Myometrial cell (primary cell): ENCODE results near the gene STIM1. TPM values are rescaled to one million over a fixed set of nuclear protein-coding genes. Genes with fewer than 3 reads are reported as not detected.

Source experiments
- total RNA-seq: library from RNA; depleted of rRNA; stranded (reverse); fragments of >200 nt; gene quantifications from 2 replicates; pipeline ENCODE4 v1.2.3, GENCODE V29; 2015

STIM1 gene
- 16.4 and 19.8 TPM in 2 replicates for total RNA-seq

GRCh38 chr11:3854977-3855807, at the start of gene STIM1:
Gene STIM1, plus strand, starts transcription at chr11:3855664. Its CDS starts 607 bp downstream, at chr11:3856271.

GRCh38 chr11:3807909-3808860, 47.3 kb upstream of the STIM1 start, which contains the start of gene PGAP2:
Gene PGAP2, plus strand, starts transcription at chr11:3808560. Its CDS starts 2,700 bp downstream, at chr11:3811260.

GRCh38 chr11:3840870-3841425, 14.5 kb upstream of the STIM1 start, which contains the start of gene RHOG:
Gene RHOG, minus strand, starts transcription at chr11:3840959. Its CDS starts 12,821 bp downstream, at chr11:3828138.

GRCh38 chr11:4094348-4095291, 239.2 kb downstream of the STIM1 start, which contains the start of gene RRM1:
Gene RRM1, plus strand, starts transcription at chr11:4094799. Its CDS starts 214 bp downstream, at chr11:4095013.

Other genes with a start within 250 kb of the STIM1 start
- not detected in 2 replicates for gene ART5, start 213.7 kb upstream of the STIM1 start, total RNA-seq
- not detected in 2 replicates for gene ART1, start 210.5 kb upstream of the STIM1 start, total RNA-seq
- 0.71 TPM in 1 of 2 replicates, not detected in the other for gene CHRNA10, start 184.3 kb upstream of the STIM1 start, total RNA-seq
- gene NUP98, start 58.1 kb upstream of the STIM1 start, total RNA-seq: 76.7 and 77.3 TPM in 2 replicates
- 13.5 and 15.2 TPM in 2 replicates for gene PGAP2, start 47.1 kb upstream of the STIM1 start, total RNA-seq
- 41.5 and 41.8 TPM in 2 replicates for gene RHOG, start 14.7 kb upstream of the STIM1 start, total RNA-seq
- 116 and 138 TPM in 2 replicates for gene RRM1, start 239.1 kb downstream of the STIM1 start, total RNA-seq